Ecto neural progenitor cell (in vitro differentiated cells): ENCODE results near the gene ISG15.
"Not testable (repeated sequence)": the region's sequence is repeated elsewhere in the genome, so short reads cannot be mapped to it uniquely, and the experiment has no call there.

Experiments used
- DNase-seq: peaks from one replicate; pipeline ENCODE4 v3.0.0-alpha.2; 2018; ENCODE audit warnings: low spot score

Gene ISG15

GRCh38 chr1:1030867-1031658 lies 17.8 kb downstream of the ISG15 start:
- DNase-seq = not testable (repeated sequence)

- DNase-seq = no peak
Measured at GRCh38 chr1:1031659-1032235, 18.4 kb downstream of the ISG15 start.

DNA sequence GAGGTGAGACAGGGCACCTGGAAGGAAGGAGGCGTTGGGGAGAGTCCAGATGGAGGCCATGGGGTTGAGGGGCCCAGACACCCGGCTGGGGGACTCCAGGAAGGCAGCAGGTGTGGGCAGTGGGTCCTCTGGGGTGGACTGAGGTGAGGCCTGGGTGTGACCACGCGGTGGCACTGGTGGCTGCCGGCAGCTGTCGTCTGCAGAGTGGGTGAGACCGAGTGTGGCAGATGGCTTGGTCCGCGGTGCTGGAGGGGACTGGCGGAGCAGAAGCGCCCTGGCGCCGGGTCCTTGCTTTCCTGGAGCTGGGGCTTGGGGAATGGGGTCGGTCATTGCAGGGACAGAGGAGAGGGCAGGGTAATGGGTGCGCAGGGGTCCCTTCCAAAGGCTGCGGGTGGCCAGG lies 19.1 kb downstream of the ISG15 start:
- peak; percentile 77 for DNase-seq

GRCh38 chr1:1033009-1033587 lies 19.8 kb downstream of the ISG15 start:
- DNase-seq = peak; percentile 97

DNA sequence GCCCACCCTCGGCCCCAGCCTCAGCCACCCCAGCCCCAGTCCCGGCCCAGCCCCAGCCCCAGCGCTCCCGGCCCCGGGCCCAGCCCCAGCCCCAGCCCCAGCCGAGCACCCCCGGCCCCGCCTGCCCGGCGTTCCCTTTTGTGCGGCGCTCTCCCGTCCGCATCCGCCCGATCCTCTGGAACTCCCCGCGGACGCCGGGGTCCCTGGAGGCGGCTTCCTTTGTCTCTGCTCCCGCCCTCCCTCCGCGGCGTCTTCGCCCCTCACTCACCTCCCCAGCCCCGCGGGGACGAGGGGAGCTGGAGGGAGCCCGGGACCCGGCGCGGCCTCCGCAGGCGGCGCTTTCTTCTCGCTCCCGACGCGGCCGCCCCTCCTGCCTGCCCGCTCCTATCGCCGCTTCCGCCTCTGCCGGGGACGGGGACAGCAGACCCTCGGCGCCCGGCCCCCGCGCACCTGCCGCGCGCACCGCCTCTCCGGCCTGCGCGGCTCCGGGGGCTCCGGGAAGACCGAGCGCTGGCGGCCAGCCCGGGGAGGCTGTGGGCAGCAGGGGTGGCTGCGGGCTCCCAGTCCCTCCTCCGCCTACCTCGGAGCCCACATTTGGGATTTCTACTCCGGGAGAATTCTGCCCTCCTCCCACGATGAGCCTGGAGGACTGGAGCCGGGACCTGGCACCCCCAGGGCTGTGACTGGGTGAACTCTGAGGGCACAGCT lies 20.6 kb downstream of the ISG15 start:
- no peak for DNase-seq

GRCh38 chr1:1034439-1034781 lies 21.1 kb downstream of the ISG15 start:
- no peak for DNase-seq

- DNase-seq = no peak
Measured at GRCh38 chr1:1035291-1035943, 22.1 kb downstream of the ISG15 start.

GRCh38 chr1:1037366-1038327 lies 24.4 kb downstream of the ISG15 start:
- no peak for DNase-seq

GRCh38 chr1:1038694-1039093 lies 25.4 kb downstream of the ISG15 start:
- no peak for DNase-seq

GRCh38 chr1:1039145-1039910 lies 26.0 kb downstream of the ISG15 start:
- no peak for DNase-seq

GRCh38 chr1:1040004-1040991 lies 27.0 kb downstream of the ISG15 start:
- peak; percentile 92 for DNase-seq

DNA sequence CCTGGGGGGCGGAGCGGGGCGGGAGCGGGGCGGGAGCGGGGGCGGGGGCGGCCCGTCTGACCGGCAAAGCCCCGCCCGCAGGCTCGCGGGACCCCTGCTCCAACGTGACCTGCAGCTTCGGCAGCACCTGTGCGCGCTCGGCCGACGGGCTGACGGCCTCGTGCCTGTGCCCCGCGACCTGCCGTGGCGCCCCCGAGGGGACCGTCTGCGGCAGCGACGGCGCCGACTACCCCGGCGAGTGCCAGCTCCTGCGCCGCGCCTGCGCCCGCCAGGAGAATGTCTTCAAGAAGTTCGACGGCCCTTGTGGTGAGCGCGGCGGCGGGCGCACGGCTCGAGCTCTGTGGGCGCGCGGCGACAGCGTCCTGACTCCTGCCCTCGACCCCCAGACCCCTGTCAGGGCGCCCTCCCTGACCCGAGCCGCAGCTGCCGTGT lies 27.8 kb downstream of the ISG15 start:
- DNase-seq = peak; percentile 81

- DNase-seq = no peak
Measured at GRCh38 chr1:1041873-1042272, 28.6 kb downstream of the ISG15 start.

GRCh38 chr1:1042835-1043234 lies 29.5 kb downstream of the ISG15 start:
- DNase-seq = no peak

DNA sequence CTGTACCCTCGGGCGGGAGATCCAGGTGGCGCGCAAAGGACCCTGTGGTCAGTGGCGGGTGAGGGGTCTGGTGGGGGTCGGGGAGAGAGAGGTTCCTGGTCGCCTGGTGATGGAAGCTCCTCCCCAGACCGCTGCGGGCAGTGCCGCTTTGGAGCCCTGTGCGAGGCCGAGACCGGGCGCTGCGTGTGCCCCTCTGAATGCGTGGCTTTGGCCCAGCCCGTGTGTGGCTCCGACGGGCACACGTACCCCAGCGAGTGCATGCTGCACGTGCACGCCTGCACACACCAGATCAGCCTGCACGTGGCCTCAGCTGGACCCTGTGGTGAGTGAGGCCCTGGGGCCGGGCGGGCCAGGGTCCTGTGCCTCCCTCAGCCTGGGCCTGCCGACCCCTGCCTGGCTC lies 30.1 kb downstream of the ISG15 start:
- no peak for DNase-seq

GRCh38 chr1:1043921-1044320 lies 30.6 kb downstream of the ISG15 start:
- DNase-seq = no peak

DNA sequence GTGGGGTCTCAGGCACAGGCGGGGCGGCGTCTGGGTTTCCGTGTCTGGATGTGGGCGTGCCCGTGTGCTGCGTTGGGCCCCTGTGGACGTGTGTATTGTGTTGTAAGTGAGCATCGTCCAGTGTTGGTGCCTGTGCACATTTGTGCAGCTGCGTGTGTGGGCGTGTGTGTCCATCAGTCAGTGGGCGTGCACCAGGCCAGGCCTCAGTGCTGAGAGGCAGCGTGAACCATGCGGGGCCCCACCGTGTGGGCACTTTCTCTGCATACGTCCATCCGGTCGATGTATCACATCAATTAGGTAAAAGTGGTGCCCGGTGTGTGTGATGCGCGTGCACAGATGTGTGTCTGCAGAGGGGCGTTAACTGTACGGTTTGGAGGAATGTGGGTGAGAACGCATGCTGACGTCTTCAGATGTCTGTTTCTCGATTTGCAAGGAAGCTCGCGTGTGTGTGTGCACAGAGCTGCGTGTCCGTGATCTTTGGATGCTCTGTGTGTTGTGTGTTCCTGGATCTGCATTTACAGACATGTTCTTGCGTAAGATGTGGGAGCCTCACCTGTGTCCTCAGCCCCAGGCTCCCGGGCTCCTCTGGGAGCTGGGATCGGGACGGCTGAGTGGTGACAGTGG lies 31.3 kb downstream of the ISG15 start:
- no peak for DNase-seq

DNA sequence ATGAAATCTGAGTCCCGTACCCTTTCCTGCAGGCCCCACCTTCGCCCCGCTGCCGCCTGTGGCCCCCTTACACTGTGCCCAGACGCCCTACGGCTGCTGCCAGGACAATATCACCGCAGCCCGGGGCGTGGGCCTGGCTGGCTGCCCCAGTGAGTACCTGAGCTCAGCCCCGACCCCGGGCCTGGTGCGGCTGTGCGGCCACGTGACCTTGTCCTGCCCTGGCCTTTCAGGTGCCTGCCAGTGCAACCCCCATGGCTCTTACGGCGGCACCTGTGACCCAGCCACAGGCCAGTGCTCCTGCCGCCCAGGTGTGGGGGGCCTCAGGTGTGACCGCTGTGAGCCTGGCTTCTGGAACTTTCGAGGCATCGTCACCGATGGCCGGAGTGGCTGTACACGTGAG lies 31.8 kb downstream of the ISG15 start:
- DNase-seq = no peak

DNA sequence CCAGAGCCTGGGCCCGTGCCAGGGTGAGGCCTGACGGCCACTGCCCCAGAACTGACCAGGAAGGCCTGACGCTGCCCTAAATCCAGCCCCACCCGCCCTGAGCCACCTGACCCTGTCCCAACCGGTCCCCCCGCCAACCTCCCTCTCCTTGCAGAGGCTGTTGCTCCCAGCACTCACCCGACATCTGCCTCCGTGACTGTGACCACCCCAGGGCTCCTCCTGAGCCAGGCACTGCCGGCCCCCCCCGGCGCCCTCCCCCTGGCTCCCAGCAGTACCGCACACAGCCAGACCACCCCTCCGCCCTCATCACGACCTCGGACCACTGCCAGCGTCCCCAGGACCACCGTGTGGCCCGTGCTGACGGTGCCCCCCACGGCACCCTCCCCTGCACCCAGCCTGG lies 32.9 kb downstream of the ISG15 start:
- no peak for DNase-seq
